K562 (cell line): Measurements from ENCODE around the gene GRHPR. TPM values are rescaled to one million over a fixed set of nuclear protein-coding genes. Genes with fewer than 3 reads are reported as not detected.

Experiments
- ATAC-seq: fragments of 200-7000 bp; cut with Tn5 transposase; 3 replicates; pipeline ENCODE4 v1.9.1; 2020; ENCODE audit warnings: moderate library complexity
- BruUV-seq: library from RNA; stranded (reverse); fragments of 400-500 nt; replicated peaks from 2 replicates; lab custom pipeline; 2021; lab: Mats Ljungman, UMichigan
- CTCF ChIA-PET: fragments of 300-600 bp; formaldehyde crosslinking; extraction: SDS; loops from one replicate; lab custom pipeline; 2021; ENCODE audit warnings: low intra/inter-chr PET ratio; lab: Yijun Ruan, JAX
- POLR2A ChIA-PET: fragments of 300-600, 350-650 bp; sonication (Branson Sonifier 250); formaldehyde crosslinking; extraction: SDS; loops from one replicate; lab custom pipeline; 2021; ENCODE audit warnings: antibody characterized with exemption, inconsistent platforms; lab: Yijun Ruan, JAX
- DNase-seq, 4 experiments: peaks; one replicate each; pipeline versions ENCODE4 v3.0.0 to v3.0.0-alpha.2; 2011 to 2018; ENCODE audit warnings: low spot score in 3 of 4, mixed read lengths in 3 of 4; ENCODE audit errors: extremely low read depth in 1 of 4
- FAIRE-seq: peaks from 2 replicates; lab custom pipeline; 2011; peaks lifted over from hg19 to GRCh38; lab: Jason Lieb, UNC
- H2AFZ ChIP-seq: 2 replicates; pipeline ENCODE4 v1.6.0; 2011; ENCODE audit warnings: low read depth, low read length, control low read depth, inconsistent platforms
- H3K27ac ChIP-seq: fragments of 200-600 bp; 3 replicates; pipeline ENCODE4 v1.8.0; 2011; ENCODE audit warnings: low read depth, mild to moderate bottlenecking, control low read depth, inconsistent platforms, low read length, moderate library complexity, mixed read lengths; ENCODE audit errors: extremely low read depth
- H3K27me3 ChIP-seq, 2 experiments: fragments of 300-600 bp in 1 of 2; 2 replicates in 1 of 2; 3 replicates in 1 of 2; pipeline versions ENCODE4 v1.6.0 to v1.8.0; 2011; ENCODE audit warnings: inconsistent platforms in 2 of 2, low read length in 2 of 2, mild to moderate bottlenecking in 1 of 2, mixed read lengths in 1 of 2, moderate library complexity in 1 of 2; ENCODE audit not compliant: control insufficient read depth in 2 of 2, insufficient read depth in 2 of 2
- H3K36me3 ChIP-seq: fragments of 300-600 bp; 3 replicates; pipeline ENCODE4 v1.8.0; 2011; ENCODE audit warnings: mild to moderate bottlenecking, low read length, inconsistent platforms; ENCODE audit not compliant: control insufficient read depth, insufficient read depth
- H3K4me1 ChIP-seq, 2 experiments: fragments of 200-600 bp in 1 of 2; replicated peaks in 1 of 2; 2 replicates in 1 of 2; 3 replicates in 1 of 2; pipeline versions ENCODE4 v1.5.1 to v1.8.0; 2011; ENCODE audit warnings: inconsistent platforms in 2 of 2, low read length in 2 of 2, mild to moderate bottlenecking in 1 of 2, mixed read lengths in 1 of 2, moderate library complexity in 1 of 2; ENCODE audit not compliant: control insufficient read depth in 2 of 2, insufficient read depth in 2 of 2
- H3K4me2 ChIP-seq: 2 replicates; pipeline ENCODE4 v1.6.1; 2011; ENCODE audit warnings: low read length, control low read depth, inconsistent platforms, mixed read lengths; ENCODE audit not compliant: insufficient read depth
- H3K4me3 ChIP-seq: fragments of 200-600 bp; sonication (generic), shearing (Covaris generic); 2 replicates; pipeline ENCODE4 v1.5.1; 2016; ENCODE audit warnings: control low read depth, inconsistent platforms
- H3K79me2 ChIP-seq: fragments of 200-600 bp; 3 replicates; pipeline ENCODE4 v1.8.0; 2011; ENCODE audit warnings: low read length, inconsistent platforms; ENCODE audit not compliant: control insufficient read depth, insufficient read depth
- H3K9ac ChIP-seq, 2 experiments: 2 replicates each; pipeline versions ENCODE4 v1.6.0 to v1.6.1; 2011; ENCODE audit warnings: low read depth in 2 of 2, low read length in 2 of 2, control low read depth in 1 of 2, inconsistent platforms in 1 of 2, mild to moderate bottlenecking in 1 of 2, mixed read lengths in 1 of 2; ENCODE audit not compliant: insufficient read depth in 1 of 2
- H3K9me1 ChIP-seq: one replicate; pipeline ENCODE4 v1.6.0; 2011; ENCODE audit warnings: inconsistent platforms, mild to moderate bottlenecking, low read length, moderate library complexity; ENCODE audit not compliant: control insufficient read depth, insufficient read depth
- H3K9me3 ChIP-seq: replicated peaks from 2 replicates; pipeline ENCODE4 v1.5.1; 2011; ENCODE audit warnings: low read depth, low read length, inconsistent platforms; ENCODE audit not compliant: control insufficient read depth, insufficient read depth
- H4K20me1 ChIP-seq: replicated peaks from 2 replicates; pipeline ENCODE4 v1.6.1; 2011; ENCODE audit warnings: low read length, inconsistent platforms, mixed read lengths; ENCODE audit not compliant: control insufficient read depth, insufficient read depth
- GTF2F1 ChIP-seq: IDR thresholded peaks from 2 replicates; pipeline ENCODE4 v1.6.1; 2011; ENCODE audit warnings: low read depth, low read length, improper control_type of control experiment
- HBP1 ChIP-seq: fragments of 450-650 bp; formaldehyde crosslinking; IDR thresholded peaks from 2 replicates; pipeline ENCODE4 v1.4.0; 2022; ENCODE audit warnings: missing genetic modification characterization
- HCFC1 ChIP-seq: IDR thresholded peaks from 2 replicates; pipeline ENCODE4 v1.6.1; 2012; ENCODE audit warnings: low read depth, low read length, improper control_type of control experiment
- POLR2B ChIP-seq: fragments of 450-650 bp; IDR thresholded peaks from 2 replicates; pipeline ENCODE4 v1.6.1; 2018; ENCODE audit warnings: low read depth; ENCODE audit not compliant: partially characterized antibody
- PPARD ChIP-seq: fragments of 250-450 bp; sonication (Bioruptor Pico); IDR thresholded peaks from 2 replicates; pipeline ENCODE4 v1.8.0; 2022; ENCODE audit warnings: inconsistent platforms, mild to moderate bottlenecking, moderate library complexity
- PTTG1 ChIP-seq: fragments of 450-650 bp; IDR thresholded peaks from 2 replicates; pipeline ENCODE4 v1.6.1; 2016; ENCODE audit warnings: low read depth, mild to moderate bottlenecking, missing genetic modification characterization, missing compliant biosample characterization
- RBM39 ChIP-seq: fragments of 200-400 bp; formaldehyde crosslinking; optimal IDR thresholded peaks from 2 replicates; pipeline ENCODE3; 2018; ENCODE audit warnings: low read depth, low read length
- TBL1XR1 ChIP-seq, 2 experiments: IDR thresholded peaks; 2 replicates each; pipeline ENCODE4 v1.6.1; 2012; ENCODE audit warnings: improper control_type of control experiment in 2 of 2, low read length in 2 of 2, mild to moderate bottlenecking in 1 of 2
- ZNF12 ChIP-seq: sonication (generic); formaldehyde crosslinking; IDR thresholded peaks from 2 replicates; pipeline ENCODE4 v1.4.0; 2020; ENCODE audit warnings: mild to moderate bottlenecking, missing genetic modification reagents
- ZNF124 ChIP-seq: sonication (generic); formaldehyde crosslinking; IDR thresholded peaks from 2 replicates; pipeline ENCODE4 v1.8.1; 2022; ENCODE audit warnings: missing genetic modification reagents
- ZNF175 ChIP-seq: fragments of 200-800 bp; sonication (Bioruptor generic); IDR thresholded peaks from 2 replicates; pipeline ENCODE4 v1.6.1; 2016; ENCODE audit warnings: low read depth, mild to moderate bottlenecking, missing genetic modification characterization, missing compliant biosample characterization
- ZNF274 ChIP-seq: IDR thresholded peaks from 2 replicates; pipeline ENCODE4 v1.6.1; 2011; ENCODE audit warnings: low read depth, mild to moderate bottlenecking, low read length, moderate library complexity, borderline replicate concordance
- ZNF696 ChIP-seq: fragments of 250-450 bp; sonication (Bioruptor Pico); conservative IDR thresholded peaks from 2 replicates; pipeline ENCODE4 v1.4.0; 2020; ENCODE audit warnings: mild to moderate bottlenecking, moderate library complexity
- ZNF707 ChIP-seq: fragments of 250-450 bp; sonication (Bioruptor Pico); conservative IDR thresholded peaks from 2 replicates; pipeline ENCODE4 v1.8.0; 2022; ENCODE audit warnings: inconsistent platforms, mild to moderate bottlenecking, moderate library complexity
- WGBS: fragments of 100-300 bp; shearing (Covaris generic); methylation state at CpG from one replicate; pipeline ENCODE4 v1.1.6; 2016; ENCODE audit warnings: low coverage, mixed read lengths; ENCODE audit not compliant: insufficient coverage; ENCODE audit errors: missing lambda C conversion rate; 5-methylcytosine and 5-hydroxymethylcytosine counted together
- in situ Hi-C: fragments of 300-500 bp; cut with MboI; formaldehyde crosslinking; loops from 4 replicates; pipeline ENCODE4 v1.15.0; 2018; ENCODE audit warnings: inconsistent platforms, mixed read lengths
- intact Hi-C: fragments of 100-400 bp; cut with micrococcal nuclease; formaldehyde crosslinking; loops from 2 replicates; pipeline ENCODE4 v1.14.2; 2022
- polyA plus RNA-seq, 8 experiments: library from polyadenylated mRNA; depleted of rRNA in 4 of 8; stranded (reverse) in 5 of 8; unstranded in 3 of 8; fragments of >200 nt; fragmentation: Nextera tagmentation in 2 of 8; fragmentation: Illumina TruSeq in 1 of 8; extraction: Ambion mirVana in 2 of 8; extraction: Trizol in 1 of 8; gene quantifications; 2 replicates each; pipeline versions ENCODE4 v1.2.1 to v1.2.3, GENCODE V29; 2011 to 2014; ENCODE audit warnings: inconsistent platforms in 1 of 8, missing spikeins in 1 of 8
- total RNA-seq, 7 experiments: library from RNA; depleted of rRNA in 6 of 7; stranded (reverse); fragments of >200 nt in 6 of 7; fragmentation: Illumina TruSeq in 2 of 7; extraction: Trizol in 2 of 7; gene quantifications; 2 replicates each; pipeline versions ENCODE4 v1.2.1 to v1.2.3, GENCODE V29; 2011 to 2021; ENCODE audit warnings: low replicate concordance in 1 of 7
- TF ChIP-seq, protein P1 (sequence below): fragments of 250-450 bp; sonication (Bioruptor Pico); IDR thresholded peaks from 2 replicates; pipeline ENCODE4 v1.9.0; 2021; ENCODE audit warnings: mild to moderate bottlenecking

GRHPR gene
- total and polyA plus RNA-seq, 9 of the 15 experiments (the other 6 are each of a cell fraction or from before 2014, with no cell fraction given) = 38.9 to 144 (median 120) TPM

- TF ChIP-seq ZNF12 (CRISPR knock-in tag) (peak; percentile 95), GTF2F1 (no peak), HCFC1 (no peak), ZNF274 (no peak)
- Histone ChIP-seq H3K27me3 (peaks cover 0 to 3% of the 10 kb centered on the region in 2 experiments; a peak in 2 of 5 replicates), H3K4me3 (no peak overlapping the region), H3K79me2 (no peaks in the 10 kb centered on the region), H3K9me3 (no peaks in the 10 kb centered on the region), H4K20me1 (no peaks in the 10 kb centered on the region), H2AFZ (no peak overlapping the region), H3K4me1 (peaks cover 4 to 11% of the 10 kb centered on the region in 2 experiments; a peak in 1 of 5 replicates), H3K4me2 (no peak overlapping the region), H3K9me1 (peaks cover 2% of the 10 kb centered on the region), H3K36me3 (no peaks in the 10 kb centered on the region), H3K27ac (no peak overlapping the region), H3K9ac (no peak overlapping the region)
- ATAC-seq (no peak), DNase-seq (no peak), FAIRE-seq (no peak)
- in situ Hi-C loops (no loop called here), intact Hi-C loops (loop anchor here (10.0 kb wide), 1 partner anchor 274 kb away; the partner anchor contains the start of gene ZCCHC7)
- ChIA-PET CTCF (no interaction called here), POLR2A (interaction anchor here (0.5 kb wide), 2 partner anchors 23 to 1225 kb away, joined by 3 to 6 read pairs; no protein-coding TSS in a partner anchor)
- 22% methylated on average over 7 of the region's 7 CpGs for WGBS
- no TSS peak for BruUV-seq
Observed at GRCh38 chr9:37398464-37399025, 24.0 kb upstream of the GRHPR start.

DNA sequence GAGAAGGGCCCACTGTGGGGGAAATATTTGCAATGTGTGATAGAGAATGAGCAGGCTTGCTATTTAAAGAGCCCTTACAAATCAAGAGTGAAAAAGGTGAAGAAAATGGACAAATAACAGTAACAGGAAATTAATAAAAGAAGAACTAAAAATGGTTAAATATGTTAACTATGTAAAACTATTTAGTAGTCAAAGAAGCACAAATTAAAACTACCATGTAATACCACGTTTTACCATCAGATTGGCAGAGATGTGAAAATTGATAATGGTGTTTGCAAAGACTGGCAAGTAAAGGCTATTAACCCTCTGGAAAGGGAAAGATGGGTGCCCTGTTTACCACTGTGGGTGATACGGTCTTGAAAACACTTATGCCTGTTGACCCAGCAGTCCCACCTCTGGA lies 23.2 kb upstream of the GRHPR start:
- Histone ChIP-seq H3K4me1 (peaks cover 4 to 11% of the 10 kb centered on the region in 2 experiments; a peak in 1 of 5 replicates), H3K27ac (no peak overlapping the region), H3K27me3 (peaks cover 0 to 3% of the 10 kb centered on the region in 2 experiments; a peak in 2 of 5 replicates), H3K4me2 (no peak overlapping the region), H3K9me1 (peaks cover 2% of the 10 kb centered on the region), H3K9ac (no peak overlapping the region), H2AFZ (no peak overlapping the region), H3K36me3 (no peaks in the 10 kb centered on the region), H3K4me3 (no peak overlapping the region), H3K79me2 (no peaks in the 10 kb centered on the region), H3K9me3 (no peaks in the 10 kb centered on the region), H4K20me1 (no peaks in the 10 kb centered on the region)
- WGBS = 11% methylated on average over 2 of the region's 2 CpGs
- ChIA-PET POLR2A (no interaction called here), CTCF (no interaction called here)
- intact Hi-C loops (loop anchor here (10.0 kb wide), 1 partner anchor 275 kb away; the partner anchor contains the start of gene ZCCHC7), in situ Hi-C loops (no loop called here)
- ATAC-seq (no peak), FAIRE-seq (no peak), DNase-seq (no peak)
- no TSS peak for BruUV-seq
- no peak for TF ChIP-seq RBM39
- no peak for TF ChIP-seq ZNF124 (CRISPR knock-in tag)
- no peak for TF ChIP-seq ZNF696 (CRISPR knock-in tag)
- TF ChIP-seq ZNF707 (CRISPR knock-in tag) = no peak
- no peak for TF ChIP-seq HCFC1
- no peak for TF ChIP-seq ZNF175 (CRISPR knock-in tag)
- no peak for TF ChIP-seq HBP1 (CRISPR knock-in tag)
- no peak for TF ChIP-seq TBL1XR1 (IDR thresholded peaks at IDR 0.05; ENCODE audit: low read length in 2 of 2)
- TF ChIP-seq PTTG1 (tag) = no peak
- no peak for TF ChIP-seq PPARD (CRISPR knock-in tag)
- no peak for TF ChIP-seq ZNF274
- TF ChIP-seq, protein P1, sequence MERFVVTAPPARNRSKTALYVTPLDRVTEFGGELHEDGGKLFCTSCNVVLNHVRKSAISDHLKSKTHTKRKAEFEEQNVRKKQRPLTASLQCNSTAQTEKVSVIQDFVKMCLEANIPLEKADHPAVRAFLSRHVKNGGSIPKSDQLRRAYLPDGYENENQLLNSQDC = no peak
- no peak for TF ChIP-seq POLR2B
